GM12878 (cell line): ENCODE data around the gene DNAJC12. TPM values are rescaled to one million over a fixed set of nuclear protein-coding genes. Genes with fewer than 3 reads are reported as not detected.

ENCODE experiments used
- ATAC-seq: fragments of 200-7000 bp; cut with Tn5 transposase; 3 replicates; pipeline ENCODE4 v1.9.1; 2020; ENCODE audit warnings: mild to moderate bottlenecking, moderate library complexity
- BruUV-seq: library from RNA; stranded (reverse); fragments of 400-500 nt; replicated peaks from 2 replicates; lab custom pipeline; 2021; lab: Mats Ljungman, UMichigan
- CTCF ChIA-PET: fragments of 300-600 bp; sonication (Branson Sonifier 250); formaldehyde crosslinking; extraction: SDS; loops from one replicate; lab custom pipeline; 2021; ENCODE audit warnings: inconsistent platforms; lab: Yijun Ruan, JAX
- POLR2A ChIA-PET: fragments of 350-600 bp; formaldehyde crosslinking; extraction: SDS; loops from one replicate; lab custom pipeline; 2021; ENCODE audit warnings: inconsistent platforms; lab: Charles Lee
- RAD21 ChIA-PET: fragments of 300-600 bp; sonication (Branson Sonifier 250); formaldehyde crosslinking; loops from one replicate; lab custom pipeline; 2023; ENCODE audit warnings: antibody characterized with exemption; ENCODE audit not compliant: unreplicated experiment; lab: Charles Lee
- SMC1A ChIA-PET: fragments of 300-600 bp; sonication (Branson Sonifier 250); formaldehyde crosslinking; loops from one replicate; lab custom pipeline; 2023; ENCODE audit not compliant: unreplicated experiment, uncharacterized antibody; lab: Charles Lee
- DNase-seq: peaks from one replicate; pipeline ENCODE4 v3.0.0-alpha.2; 2011; ENCODE audit warnings: low read depth, low spot score
- FAIRE-seq: peaks from 3 replicates; lab custom pipeline; 2011; peaks lifted over from hg19 to GRCh38; lab: Jason Lieb, UNC
- H2AFZ ChIP-seq: 2 replicates; pipeline ENCODE4 v1.6.0; 2011; ENCODE audit warnings: low read depth, low read length, control low read depth; ENCODE audit not compliant: control insufficient read depth
- H3K27ac ChIP-seq: 2 replicates; pipeline ENCODE4 v1.5.1; 2011; ENCODE audit warnings: control low read depth; ENCODE audit not compliant: control insufficient read depth, insufficient read depth
- H3K27me3 ChIP-seq, 2 experiments: replicated peaks in 1 of 2; 2 replicates each; pipeline versions ENCODE4 v1.6.0 to v1.6.1; 2011; ENCODE audit warnings: low read length in 1 of 2; ENCODE audit not compliant: control insufficient read depth in 2 of 2, insufficient read depth in 2 of 2
- H3K36me3 ChIP-seq, 2 experiments: 2 replicates each; pipeline ENCODE4 v1.5.1; 2011; ENCODE audit warnings: low read length in 1 of 2; ENCODE audit not compliant: control insufficient read depth in 2 of 2, insufficient read depth in 2 of 2
- H3K4me1 ChIP-seq: 2 replicates; pipeline ENCODE4 v1.6.1; 2011; ENCODE audit warnings: mild to moderate bottlenecking, low read length, moderate library complexity, mixed read lengths; ENCODE audit not compliant: control insufficient read depth, insufficient read depth
- H3K4me2 ChIP-seq: 2 replicates; pipeline ENCODE4 v1.6.0; 2011; ENCODE audit warnings: control low read depth; ENCODE audit not compliant: control insufficient read depth, insufficient read depth
- H3K4me3 ChIP-seq: fragments of 200-600 bp; sonication (generic); 2 replicates; pipeline ENCODE4 v1.5.1; 2016
- H3K79me2 ChIP-seq: 2 replicates; pipeline ENCODE4 v1.6.0; 2011; ENCODE audit warnings: low read length; ENCODE audit not compliant: control insufficient read depth, insufficient read depth
- H3K9ac ChIP-seq: 2 replicates; pipeline ENCODE4 v1.8.0; 2011; ENCODE audit warnings: low read length, control low read depth, mixed read lengths; ENCODE audit not compliant: control insufficient read depth, insufficient read depth
- H3K9me3 ChIP-seq: replicated peaks from 3 replicates; pipeline ENCODE4 v1.5.1; 2011; ENCODE audit warnings: mild to moderate bottlenecking, low read length; ENCODE audit not compliant: control insufficient read depth, insufficient read depth
- H4K20me1 ChIP-seq: 2 replicates; pipeline ENCODE4 v1.6.0; 2011; ENCODE audit not compliant: control insufficient read depth, insufficient read depth
- ASH2L ChIP-seq: fragments of 300-600, 200-600 bp; sonication (generic); IDR thresholded peaks from 2 replicates; pipeline ENCODE4 v1.6.1; 2017; ENCODE audit warnings: low read depth, mild to moderate bottlenecking, borderline replicate concordance
- BHLHE40 ChIP-seq, 2 experiments: fragments of 450-650 bp in 1 of 2; IDR thresholded peaks; 2 replicates each; pipeline ENCODE4 v1.6.1; 2011 to 2017; ENCODE audit warnings: low read depth in 2 of 2, borderline replicate concordance in 1 of 2, improper control_type of control experiment in 1 of 2, low read length in 1 of 2, mild to moderate bottlenecking in 1 of 2
- CBX3 ChIP-seq: fragments of 200-600 bp; sonication (generic); IDR thresholded peaks from 2 replicates; pipeline ENCODE4 v1.6.1; 2016; ENCODE audit warnings: low read depth, borderline replicate concordance
- NR2F1 ChIP-seq: fragments of 450-650 bp; conservative IDR thresholded peaks from 2 replicates; pipeline ENCODE4 v1.6.1; 2017; ENCODE audit warnings: mild to moderate bottlenecking
- YBX1 ChIP-seq: fragments of 450-650 bp; IDR thresholded peaks from 2 replicates; pipeline ENCODE4 v1.6.1; 2016; ENCODE audit warnings: antibody characterized with exemption
- ZNF207 ChIP-seq: fragments of 450-650 bp; IDR thresholded peaks from 2 replicates; pipeline ENCODE4 v1.6.1; 2014; ENCODE audit warnings: antibody characterized with exemption, mild to moderate bottlenecking, borderline replicate concordance
- ZNF217 ChIP-seq: fragments of 450-650 bp; IDR thresholded peaks from 2 replicates; pipeline ENCODE4 v1.6.1; 2017; ENCODE audit warnings: antibody characterized with exemption, mild to moderate bottlenecking
- WGBS: methylation state at CpG from one replicate; pipeline ENCODE4 v1.1.6; 2016; ENCODE audit warnings: low lambda C conversion rate; ENCODE audit not compliant: insufficient replicate concordance, insufficient coverage; ENCODE audit errors: missing lambda C conversion rate; 5-methylcytosine and 5-hydroxymethylcytosine counted together
- in situ Hi-C: fragments of 300-500 bp; cut with MboI; formaldehyde crosslinking; loops from 9 replicates; pipeline ENCODE4 v1.14.3; 2018; ENCODE audit warnings: mixed read lengths
- intact Hi-C: fragments of 100-400 bp; cut with micrococcal nuclease; formaldehyde crosslinking; loops from one replicate; pipeline ENCODE4 v1.14.2; 2022; ENCODE audit not compliant: unreplicated experiment
- polyA plus RNA-seq, 11 experiments: library from polyadenylated mRNA; depleted of rRNA in 4 of 11; unstranded in 6 of 11; stranded (reverse) in 5 of 11; fragments of >200 nt; fragmentation: Nextera tagmentation in 4 of 11; fragmentation: Illumina TruSeq in 1 of 11; extraction: Ambion mirVana in 4 of 11; extraction: Trizol in 1 of 11; gene quantifications; 1 replicate in 1 of 11; 2 replicates in 10 of 11; pipeline versions ENCODE4 v1.2.1 to v1.2.3, GENCODE V29; 2011 to 2016; ENCODE audit warnings: inconsistent platforms in 2 of 11, missing spikeins in 2 of 11, low read depth in 1 of 11
- total RNA-seq, 4 experiments: library from RNA; depleted of rRNA in 3 of 4; stranded (reverse); fragments of >200 nt in 3 of 4; fragmentation: Illumina TruSeq in 1 of 4; extraction: Trizol in 1 of 4; gene quantifications; 2 replicates each; pipeline versions ENCODE4 v1.2.1 to v1.2.3, GENCODE V29; 2013 to 2021
- TF ChIP-seq, protein P1 (sequence below): fragments of 450-650 bp; IDR thresholded peaks from 2 replicates; pipeline ENCODE4 v1.6.1; 2017; ENCODE audit warnings: mild to moderate bottlenecking, moderate library complexity
- TF ChIP-seq, protein P2 (sequence below): fragments of 450-650 bp; IDR thresholded peaks from 2 replicates; pipeline ENCODE4 v1.6.1; 2016; ENCODE audit warnings: mild to moderate bottlenecking, moderate library complexity, borderline replicate concordance

The DNAJC12 gene
- total and polyA plus RNA-seq, 10 of the 15 experiments (the other 5 are each of a cell fraction or from before 2014, with no cell fraction given), result 1.1 to 4.5 (median 3.0) TPM

DNA sequence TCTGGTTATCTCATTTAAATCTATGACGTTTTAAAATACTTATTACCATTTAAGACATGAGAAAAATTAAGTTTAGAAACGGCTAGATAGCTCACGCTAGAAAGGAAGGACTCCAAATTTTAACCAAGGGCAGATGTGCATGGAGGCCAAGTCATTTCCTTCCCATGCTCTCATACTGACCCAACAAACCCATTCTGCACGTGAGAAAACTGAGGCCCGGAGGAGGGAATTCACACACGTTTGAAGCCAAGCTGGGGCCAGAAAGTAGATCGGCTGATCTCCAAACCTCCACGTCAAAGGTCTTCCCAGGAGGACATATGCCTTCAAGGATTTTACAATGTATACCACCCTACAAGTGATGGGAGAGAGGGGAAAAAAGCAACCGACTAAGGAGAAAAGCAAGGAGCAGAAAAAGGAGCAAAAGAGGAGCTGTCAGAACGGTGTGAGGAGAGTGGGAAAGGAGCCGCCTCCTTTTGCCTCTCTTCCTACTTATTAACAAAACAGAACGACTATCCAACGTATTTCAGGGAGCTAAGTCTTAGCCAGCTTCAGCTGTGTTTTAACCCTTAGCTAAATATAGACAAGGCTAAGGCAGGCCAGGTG lies 45.8 kb upstream of the DNAJC12 start:
- CTCF ChIA-PET, result interaction anchor here (0.6 to 2.3 kb wide), 12 partner anchors 11 to 419 kb away, joined by 3 to 15 read pairs (median 4); no protein-coding TSS in a partner anchor
- peak overlapping the region; percentile 47 for H3K27ac ChIP-seq
- SMC1A ChIA-PET, result interaction anchor here (0.6 to 2.0 kb wide), 16 partner anchors 8 to 446 kb away, joined by 3 to 11 read pairs (median 3); no protein-coding TSS in a partner anchor
- peaks cover 4% of the 10 kb centered on the region for H3K4me1 ChIP-seq
- TSS peak; percentile 76 for BruUV-seq
- DNase-seq (no peak), FAIRE-seq (no peak), ATAC-seq (no peak)
- 0 out of 4 replicates have a peak, but pooled peaks cover 0 to 3% of the 10 kb centered on the region in 2 experiments for H3K36me3 ChIP-seq
- H3K27me3 ChIP-seq, result no peaks in the 10 kb centered on the region
- peak overlapping the region; percentile 40; the same call in 1 of the 2 replicates for H3K9ac ChIP-seq
- peak overlapping the region; percentile 40 for H3K4me3 ChIP-seq
- peaks cover 30% of the 10 kb centered on the region for H3K79me2 ChIP-seq
- RAD21 ChIA-PET, result interaction anchor here (0.9 to 2.1 kb wide), 5 partner anchors 11 to 192 kb away, joined by 3 to 13 read pairs (median 5); no protein-coding TSS in a partner anchor
- in situ Hi-C loops (no loop called here), intact Hi-C loops (loop anchor here (5.0 to 10.0 kb wide), 2 partner anchors 191 to 448 kb away; partner anchors contain the start of genes HERC4, HNRNPH3 and PBLD)
- H3K4me2 ChIP-seq, result peak overlapping the region; percentile 82
- no peaks in the 10 kb centered on the region for H4K20me1 ChIP-seq
- POLR2A ChIA-PET, result interaction anchor here (1.1 kb wide), 2 partner anchors 34 to 188 kb away, joined by 3 to 7 read pairs; no protein-coding TSS in a partner anchor
- WGBS, result 17% methylated on average over 13 of the region's 13 CpGs
- TF ChIP-seq ZNF217, result 0 out of 2 replicates have a peak, but pooled peaks have one; percentile 22
- no peak for TF ChIP-seq CBX3
- TF ChIP-seq YBX1, result no peak
- 0 out of 2 replicates have a peak, but pooled peaks have one; percentile 32 for TF ChIP-seq ASH2L
- TF ChIP-seq BHLHE40 (IDR thresholded peaks at IDR 0.05; ENCODE audit: borderline replicate concordance in 1 of 2, low read depth in 2 of 2, low read length in 1 of 2), result peak in 1 of 2 experiments; percentile 28; a peak in 1 of 4 replicates
- TF ChIP-seq NR2F1, result no peak
- no peak for TF ChIP-seq ZNF207
- TF ChIP-seq, protein P1, sequence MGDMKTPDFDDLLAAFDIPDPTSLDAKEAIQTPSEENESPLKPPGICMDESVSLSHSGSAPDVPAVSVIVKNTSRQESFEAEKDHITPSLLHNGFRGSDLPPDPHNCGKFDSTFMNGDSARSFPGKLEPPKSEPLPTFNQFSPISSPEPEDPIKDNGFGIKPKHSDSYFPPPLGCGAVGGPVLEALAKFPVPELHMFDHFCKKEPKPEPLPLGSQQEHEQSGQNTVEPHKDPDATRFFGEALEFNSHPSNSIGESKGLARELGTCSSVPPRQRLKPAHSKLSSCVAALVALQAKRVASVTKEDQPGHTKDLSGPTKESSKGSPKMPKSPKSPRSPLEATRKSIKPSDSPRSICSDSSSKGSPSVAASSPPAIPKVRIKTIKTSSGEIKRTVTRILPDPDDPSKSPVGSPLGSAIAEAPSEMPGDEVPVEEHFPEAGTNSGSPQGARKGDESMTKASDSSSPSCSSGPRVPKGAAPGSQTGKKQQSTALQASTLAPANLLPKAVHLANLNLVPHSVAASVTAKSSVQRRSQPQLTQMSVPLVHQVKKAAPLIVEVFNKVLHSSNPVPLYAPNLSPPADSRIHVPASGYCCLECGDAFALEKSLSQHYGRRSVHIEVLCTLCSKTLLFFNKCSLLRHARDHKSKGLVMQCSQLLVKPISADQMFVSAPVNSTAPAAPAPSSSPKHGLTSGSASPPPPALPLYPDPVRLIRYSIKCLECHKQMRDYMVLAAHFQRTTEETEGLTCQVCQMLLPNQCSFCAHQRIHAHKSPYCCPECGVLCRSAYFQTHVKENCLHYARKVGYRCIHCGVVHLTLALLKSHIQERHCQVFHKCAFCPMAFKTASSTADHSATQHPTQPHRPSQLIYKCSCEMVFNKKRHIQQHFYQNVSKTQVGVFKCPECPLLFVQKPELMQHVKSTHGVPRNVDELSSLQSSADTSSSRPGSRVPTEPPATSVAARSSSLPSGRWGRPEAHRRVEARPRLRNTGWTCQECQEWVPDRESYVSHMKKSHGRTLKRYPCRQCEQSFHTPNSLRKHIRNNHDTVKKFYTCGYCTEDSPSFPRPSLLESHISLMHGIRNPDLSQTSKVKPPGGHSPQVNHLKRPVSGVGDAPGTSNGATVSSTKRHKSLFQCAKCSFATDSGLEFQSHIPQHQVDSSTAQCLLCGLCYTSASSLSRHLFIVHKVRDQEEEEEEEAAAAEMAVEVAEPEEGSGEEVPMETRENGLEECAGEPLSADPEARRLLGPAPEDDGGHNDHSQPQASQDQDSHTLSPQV, result no peak
- TF ChIP-seq, protein P2, sequence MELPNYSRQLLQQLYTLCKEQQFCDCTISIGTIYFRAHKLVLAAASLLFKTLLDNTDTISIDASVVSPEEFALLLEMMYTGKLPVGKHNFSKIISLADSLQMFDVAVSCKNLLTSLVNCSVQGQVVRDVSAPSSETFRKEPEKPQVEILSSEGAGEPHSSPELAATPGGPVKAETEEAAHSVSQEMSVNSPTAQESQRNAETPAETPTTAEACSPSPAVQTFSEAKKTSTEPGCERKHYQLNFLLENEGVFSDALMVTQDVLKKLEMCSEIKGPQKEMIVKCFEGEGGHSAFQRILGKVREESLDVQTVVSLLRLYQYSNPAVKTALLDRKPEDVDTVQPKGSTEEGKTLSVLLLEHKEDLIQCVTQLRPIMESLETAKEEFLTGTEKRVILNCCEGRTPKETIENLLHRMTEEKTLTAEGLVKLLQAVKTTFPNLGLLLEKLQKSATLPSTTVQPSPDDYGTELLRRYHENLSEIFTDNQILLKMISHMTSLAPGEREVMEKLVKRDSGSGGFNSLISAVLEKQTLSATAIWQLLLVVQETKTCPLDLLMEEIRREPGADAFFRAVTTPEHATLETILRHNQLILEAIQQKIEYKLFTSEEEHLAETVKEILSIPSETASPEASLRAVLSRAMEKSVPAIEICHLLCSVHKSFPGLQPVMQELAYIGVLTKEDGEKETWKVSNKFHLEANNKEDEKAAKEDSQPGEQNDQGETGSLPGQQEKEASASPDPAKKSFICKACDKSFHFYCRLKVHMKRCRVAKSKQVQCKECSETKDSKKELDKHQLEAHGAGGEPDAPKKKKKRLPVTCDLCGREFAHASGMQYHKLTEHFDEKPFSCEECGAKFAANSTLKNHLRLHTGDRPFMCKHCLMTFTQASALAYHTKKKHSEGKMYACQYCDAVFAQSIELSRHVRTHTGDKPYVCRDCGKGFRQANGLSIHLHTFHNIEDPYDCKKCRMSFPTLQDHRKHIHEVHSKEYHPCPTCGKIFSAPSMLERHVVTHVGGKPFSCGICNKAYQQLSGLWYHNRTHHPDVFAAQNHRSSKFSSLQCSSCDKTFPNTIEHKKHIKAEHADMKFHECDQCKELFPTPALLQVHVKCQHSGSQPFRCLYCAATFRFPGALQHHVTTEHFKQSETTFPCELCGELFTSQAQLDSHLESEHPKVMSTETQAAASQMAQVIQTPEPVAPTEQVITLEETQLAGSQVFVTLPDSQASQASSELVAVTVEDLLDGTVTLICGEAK, result no peak
- H3K9me3 ChIP-seq, result no peaks in the 10 kb centered on the region
- peak overlapping the region; percentile 80 for H2AFZ ChIP-seq
